BJ (cell line): Measurements from ENCODE around the gene TTC12. TPM values are rescaled to one million over a fixed set of nuclear protein-coding genes. Genes with fewer than 3 reads are reported as not detected.

Source experiments
- CTCF ChIA-PET: fragments of 350-600 bp; formaldehyde crosslinking; extraction: SDS; loops from one replicate; lab custom pipeline; 2021; ENCODE audit warnings: antibody characterized with exemption, inconsistent platforms; lab: Yijun Ruan, JAX
- POLR2A ChIA-PET: fragments of 300-600 bp; sonication (Branson Sonifier 250); formaldehyde crosslinking; extraction: SDS; loops from one replicate; lab custom pipeline; 2021; ENCODE audit warnings: antibody characterized with exemption; lab: Charles Lee
- DNase-seq: peaks from one replicate; pipeline ENCODE4 v3.0.0-alpha.2; 2011; ENCODE audit warnings: low read depth
- H3K27me3 ChIP-seq: 2 replicates; pipeline ENCODE4 v1.6.0; 2011; ENCODE audit warnings: low read length; ENCODE audit not compliant: control insufficient read depth, insufficient read depth
- H3K36me3 ChIP-seq: 2 replicates; pipeline ENCODE4 v1.5.1; 2011; ENCODE audit warnings: low read length; ENCODE audit not compliant: control insufficient read depth, insufficient read depth
- H3K4me3 ChIP-seq: 2 replicates; pipeline ENCODE4 v1.5.1; 2011; ENCODE audit warnings: low read depth, mild to moderate bottlenecking, control low read depth, low read length
- polyA plus RNA-seq: library from polyadenylated mRNA; depleted of rRNA; stranded (reverse); fragments of >200 nt; gene quantifications from 2 replicates; pipeline ENCODE4 v1.2.3, GENCODE V29; 2011
- TF ChIP-seq, protein P1 (sequence below): IDR thresholded peaks from 2 replicates; pipeline ENCODE4 v1.5.1; 2011; ENCODE audit warnings: low read depth, mild to moderate bottlenecking, control low read depth, inconsistent platforms, low read length, moderate library complexity; ENCODE audit not compliant: insufficient read depth

Gene TTC12
- polyA plus RNA-seq, 1 experiment, result 14.0 TPM

DNA sequence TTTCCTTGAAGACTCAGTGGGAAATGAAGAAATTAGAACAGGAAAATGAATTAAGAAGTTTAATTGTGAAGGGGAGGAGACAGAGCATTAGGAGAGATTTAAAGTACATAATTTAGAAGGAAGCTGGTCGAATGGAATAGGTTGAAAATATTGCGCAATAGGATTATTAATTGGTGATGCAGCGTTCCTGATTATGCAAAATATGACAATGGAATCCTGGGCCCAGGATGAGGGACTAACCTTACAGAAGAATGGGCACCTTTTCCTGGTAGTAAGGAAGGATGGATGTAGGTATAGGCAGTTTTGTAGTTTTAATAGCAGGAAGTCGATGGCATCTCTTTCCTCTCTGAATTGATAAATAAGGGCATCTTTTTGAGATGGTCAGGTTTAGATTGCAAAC lies 7.8 kb downstream of the TTC12 start:
- no peak for DNase-seq
- Histone ChIP-seq H3K27me3 (no peaks in the 10 kb centered on the region), H3K4me3 (no peak overlapping the region), H3K36me3 (no peaks in the 10 kb centered on the region)
- TF ChIP-seq, protein P1, sequence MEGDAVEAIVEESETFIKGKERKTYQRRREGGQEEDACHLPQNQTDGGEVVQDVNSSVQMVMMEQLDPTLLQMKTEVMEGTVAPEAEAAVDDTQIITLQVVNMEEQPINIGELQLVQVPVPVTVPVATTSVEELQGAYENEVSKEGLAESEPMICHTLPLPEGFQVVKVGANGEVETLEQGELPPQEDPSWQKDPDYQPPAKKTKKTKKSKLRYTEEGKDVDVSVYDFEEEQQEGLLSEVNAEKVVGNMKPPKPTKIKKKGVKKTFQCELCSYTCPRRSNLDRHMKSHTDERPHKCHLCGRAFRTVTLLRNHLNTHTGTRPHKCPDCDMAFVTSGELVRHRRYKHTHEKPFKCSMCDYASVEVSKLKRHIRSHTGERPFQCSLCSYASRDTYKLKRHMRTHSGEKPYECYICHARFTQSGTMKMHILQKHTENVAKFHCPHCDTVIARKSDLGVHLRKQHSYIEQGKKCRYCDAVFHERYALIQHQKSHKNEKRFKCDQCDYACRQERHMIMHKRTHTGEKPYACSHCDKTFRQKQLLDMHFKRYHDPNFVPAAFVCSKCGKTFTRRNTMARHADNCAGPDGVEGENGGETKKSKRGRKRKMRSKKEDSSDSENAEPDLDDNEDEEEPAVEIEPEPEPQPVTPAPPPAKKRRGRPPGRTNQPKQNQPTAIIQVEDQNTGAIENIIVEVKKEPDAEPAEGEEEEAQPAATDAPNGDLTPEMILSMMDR, result no peak
- ChIA-PET CTCF (no interaction called here), POLR2A (no interaction called here)

DNA sequence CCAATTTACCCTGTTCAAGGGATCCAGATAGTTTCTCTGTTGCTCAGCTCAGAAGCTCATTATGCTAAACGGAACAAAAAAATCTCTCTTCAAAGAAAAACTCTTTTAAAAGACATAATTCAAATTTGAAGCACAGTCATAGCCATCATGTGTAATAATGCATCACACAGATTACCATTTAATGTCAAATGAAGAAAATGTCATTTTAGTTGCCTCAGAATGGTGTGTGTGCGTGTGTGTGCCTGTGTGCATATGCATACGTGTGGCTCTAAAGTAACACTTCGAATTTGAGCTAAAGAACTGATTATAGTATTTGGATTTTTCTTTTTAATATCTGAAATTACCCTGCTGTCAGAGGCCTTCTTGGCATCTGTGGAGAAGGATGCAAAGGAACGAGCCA lies 9.9 kb downstream of the TTC12 start:
- no peak for DNase-seq
- ChIA-PET CTCF (interaction anchor here (1.1 kb wide), 1 partner anchor 18 kb away, joined by 3 read pairs; no protein-coding TSS in a partner anchor), POLR2A (no interaction called here)
- H3K27me3 ChIP-seq, result no peaks in the 10 kb centered on the region
- no peaks in the 10 kb centered on the region for H3K36me3 ChIP-seq
- no peak overlapping the region for H3K4me3 ChIP-seq
- TF ChIP-seq, protein P1, result no peak

DNA sequence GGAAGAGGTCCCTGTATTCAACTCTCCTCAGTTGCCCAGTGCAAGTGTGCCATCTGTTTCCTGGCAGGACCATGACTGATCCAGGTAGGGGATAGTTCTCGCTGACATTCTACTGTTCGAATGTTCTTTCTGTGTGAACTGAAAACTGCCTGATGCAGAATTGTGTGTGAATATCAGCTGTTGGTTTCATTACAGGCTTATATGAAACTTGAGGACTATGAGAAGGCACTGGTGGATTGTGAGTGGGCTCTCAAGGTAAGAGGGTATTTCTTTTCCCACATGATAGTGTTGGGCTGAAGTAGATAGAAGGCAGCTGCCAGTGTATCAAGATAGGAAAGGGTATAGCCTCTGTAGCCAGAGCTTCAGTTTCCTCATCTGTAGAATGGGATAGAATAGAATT lies 15.3 kb downstream of the TTC12 start:
- no peaks in the 10 kb centered on the region for H3K27me3 ChIP-seq
- no peak for DNase-seq
- TF ChIP-seq, protein P1, result no peak
- CTCF ChIA-PET, result interaction anchor here (0.9 to 1.6 kb wide), 2 partner anchors 203 to 401 kb away, joined by 3 to 5 read pairs; no protein-coding TSS in a partner anchor
- no peak overlapping the region for H3K4me3 ChIP-seq
- peaks cover 3% of the 10 kb centered on the region for H3K36me3 ChIP-seq
- POLR2A ChIA-PET, result no interaction called here

DNA sequence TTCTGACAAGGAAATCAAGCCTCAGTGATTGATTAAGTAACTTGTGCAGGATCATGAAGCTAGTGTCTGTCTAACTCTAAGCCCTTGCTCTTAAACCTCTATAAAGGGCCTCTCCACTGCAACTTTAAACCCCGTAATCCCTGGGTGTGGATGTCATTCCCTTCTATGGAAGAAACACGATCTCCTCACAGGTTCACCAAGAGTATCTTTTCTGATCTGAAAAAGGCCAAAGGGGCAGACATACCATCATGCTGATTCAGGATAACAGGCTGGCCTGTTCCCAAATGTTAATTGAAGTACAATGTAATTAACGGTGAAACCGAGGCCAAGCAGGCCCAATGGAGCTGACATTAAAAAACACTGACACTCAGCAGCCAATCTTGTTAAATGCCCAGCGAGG lies 17.1 kb downstream of the TTC12 start:
- TF ChIP-seq, protein P1, result no peak
- CTCF ChIA-PET, result interaction anchor here (0.6 to 1.2 kb wide), 2 partner anchors 397 to 677 kb away, joined by 3 read pairs; no protein-coding TSS in a partner anchor
- no peak for DNase-seq
- no peaks in the 10 kb centered on the region for H3K27me3 ChIP-seq
- H3K36me3 ChIP-seq, result peaks cover 3% of the 10 kb centered on the region
- no peak overlapping the region for H3K4me3 ChIP-seq
- POLR2A ChIA-PET, result no interaction called here

DNA sequence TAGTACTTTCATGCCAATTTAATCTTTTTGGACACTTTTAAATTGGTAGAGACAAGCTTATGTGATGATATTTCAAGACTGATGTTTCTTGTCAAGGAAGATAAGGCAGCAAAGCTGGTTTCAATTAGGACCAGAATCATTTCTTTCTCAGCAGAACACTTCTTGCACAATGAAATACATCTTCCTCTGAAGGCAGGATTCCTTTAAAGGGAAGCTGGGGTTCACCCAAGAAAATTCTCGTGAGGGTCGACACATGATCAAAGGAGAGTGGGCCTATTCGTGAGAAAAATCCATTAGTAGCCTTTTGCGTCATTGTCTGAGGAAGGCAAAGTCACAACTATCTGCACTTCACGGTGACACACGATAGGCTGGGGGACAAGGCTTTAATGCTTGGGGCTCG lies 17.6 kb downstream of the TTC12 start:
- H3K27me3 ChIP-seq, result no peaks in the 10 kb centered on the region
- TF ChIP-seq, protein P1, result no peak
- DNase-seq, result no peak
- peaks cover 3% of the 10 kb centered on the region for H3K36me3 ChIP-seq
- CTCF ChIA-PET, result interaction anchor here (0.9 to 1.2 kb wide), 2 partner anchors 397 to 398 kb away, joined by 3 read pairs; no protein-coding TSS in a partner anchor
- POLR2A ChIA-PET, result interaction anchor here (0.6 kb wide), 1 partner anchor 1461 kb away, joined by 3 read pairs; no protein-coding TSS in a partner anchor
- no peak overlapping the region for H3K4me3 ChIP-seq
